GM23338 (cell line): ENCODE data around the gene ELN. TPM values are rescaled to one million over a fixed set of nuclear protein-coding genes. Genes with fewer than 3 reads are reported as not detected.

Experiments used
- ATAC-seq: fragments of 200-7000 bp; cut with Tn5 transposase; 3 replicates; pipeline ENCODE4 v1.9.1; 2020
- DNase-seq: peaks from one replicate; pipeline ENCODE4 v3.0.0-alpha.2; 2015; ENCODE audit warnings: low spot score
- H2AFZ ChIP-seq: fragments of 200-600 bp; sonication (generic); 2 replicates; pipeline ENCODE4 v1.8.0; 2016; ENCODE audit warnings: antibody characterized with exemption, mild to moderate bottlenecking, moderate library complexity
- H3F3A ChIP-seq: fragments of 200-600 bp; sonication (generic); replicated peaks from 2 replicates; pipeline ENCODE4 v1.8.0; 2017; ENCODE audit warnings: antibody characterized with exemption, mixed run types, low read depth
- H3K27ac ChIP-seq: fragments of 200-600 bp; sonication (generic); 2 replicates; pipeline ENCODE4 v1.6.1; 2016; ENCODE audit warnings: low read depth
- H3K27me3 ChIP-seq: fragments of 200-600 bp; sonication (generic); 2 replicates; pipeline ENCODE4 v1.8.0; 2016; ENCODE audit warnings: mild to moderate bottlenecking, mixed run types, moderate library complexity; ENCODE audit not compliant: insufficient read depth
- H3K36me3 ChIP-seq: fragments of 200-600 bp; sonication (generic); 2 replicates; pipeline ENCODE4 v1.8.0; 2016; ENCODE audit warnings: mild to moderate bottlenecking; ENCODE audit not compliant: insufficient read depth
- H3K4me1 ChIP-seq: fragments of 200-600 bp; sonication (generic); 2 replicates; pipeline ENCODE4 v1.8.0; 2016; ENCODE audit warnings: mild to moderate bottlenecking, moderate library complexity; ENCODE audit not compliant: insufficient read depth
- H3K4me2 ChIP-seq: fragments of 200-600 bp; sonication (generic); 2 replicates; pipeline ENCODE4 v1.7.1; 2017; ENCODE audit warnings: mixed run types
- H3K4me3 ChIP-seq: fragments of 200-600 bp; sonication (generic); 2 replicates; pipeline ENCODE4 v1.6.1; 2016; ENCODE audit warnings: mixed run types
- H3K79me2 ChIP-seq: fragments of 200-600 bp; sonication (generic); replicated peaks from 2 replicates; pipeline ENCODE4 v1.8.0; 2017; ENCODE audit warnings: mild to moderate bottlenecking; ENCODE audit not compliant: insufficient read depth
- H3K9me2 ChIP-seq: fragments of 200-600 bp; sonication (generic); 2 replicates; pipeline ENCODE4 v1.8.0; 2017; ENCODE audit not compliant: insufficient read depth
- H4K20me1 ChIP-seq: fragments of 200-600 bp; sonication (generic); replicated peaks from 2 replicates; pipeline ENCODE4 v1.8.0; 2017; ENCODE audit warnings: mild to moderate bottlenecking; ENCODE audit not compliant: insufficient read depth
- H3K27ac Mint-ChIP-seq: 2 replicates; pipeline ENCODE4 v1.8.0; 2020; ENCODE audit warnings: inconsistent platforms, mild to moderate bottlenecking, moderate library complexity, mixed read lengths
- H3K27me3 Mint-ChIP-seq: 3 replicates; pipeline ENCODE4 v1.8.0; 2022; ENCODE audit warnings: low read depth, mild to moderate bottlenecking, moderate library complexity, mixed read lengths, inconsistent platforms; ENCODE audit not compliant: insufficient read depth, poor library complexity
- H3K36me3 Mint-ChIP-seq: 3 replicates; pipeline ENCODE4 v1.8.0; 2021; ENCODE audit warnings: low read depth, mild to moderate bottlenecking, inconsistent platforms, moderate library complexity, mixed read lengths
- H3K4me1 Mint-ChIP-seq: 3 replicates; pipeline ENCODE4 v1.8.0; 2020; ENCODE audit warnings: mild to moderate bottlenecking, inconsistent platforms, mixed read lengths
- H3K4me3 Mint-ChIP-seq: 3 replicates; pipeline ENCODE4 v1.8.0; 2021; ENCODE audit warnings: moderate library complexity, mild to moderate bottlenecking, inconsistent platforms, mixed read lengths
- H3K9me3 Mint-ChIP-seq: 3 replicates; pipeline ENCODE4 v1.8.0; 2020; ENCODE audit warnings: moderate library complexity, mild to moderate bottlenecking, inconsistent platforms, mixed read lengths
- CREB1 ChIP-seq: fragments of 250-450 bp; sonication (Bioruptor Pico); IDR thresholded peaks from 2 replicates; pipeline ENCODE4 v1.5.0; 2020; ENCODE audit warnings: low read depth, mild to moderate bottlenecking, moderate library complexity
- CTCF ChIP-seq, 2 experiments: fragments of 200-600 bp in 1 of 2; sonication (generic) in 1 of 2; conservative IDR thresholded peaks; 2 replicates each; pipeline versions ENCODE4 v1.5.1 to v1.6.1; 2016 to 2017; ENCODE audit warnings: antibody characterized with exemption in 2 of 2, low read depth in 2 of 2, mild to moderate bottlenecking in 2 of 2, moderate library complexity in 1 of 2
- ETS1 ChIP-seq: IDR thresholded peaks from 2 replicates; pipeline ENCODE4 v1.6.1; 2016; ENCODE audit warnings: antibody characterized with exemption
- EZH2 ChIP-seq: fragments of 200-600 bp; sonication (generic); IDR thresholded peaks from one replicate; pipeline ENCODE4 v1.8.0; 2017; ENCODE audit warnings: antibody characterized with exemption, mild to moderate bottlenecking, low read depth; ENCODE audit not compliant: unreplicated experiment
- EZH2phosphoT487 ChIP-seq: fragments of 200-600 bp; sonication (generic); IDR thresholded peaks from one replicate; pipeline ENCODE4 v1.8.1; 2018; ENCODE audit warnings: antibody characterized with exemption; ENCODE audit not compliant: unreplicated experiment
- JUNB ChIP-seq: IDR thresholded peaks from one replicate; pipeline ENCODE4 v1.6.1; 2016; ENCODE audit warnings: antibody characterized with exemption; ENCODE audit not compliant: unreplicated experiment
- NANOG ChIP-seq: IDR thresholded peaks from 2 replicates; pipeline ENCODE4 v1.6.1; 2016; ENCODE audit warnings: antibody characterized with exemption, borderline replicate concordance
- POLR2AphosphoS5 ChIP-seq: IDR thresholded peaks from 2 replicates; pipeline ENCODE4 v1.6.1; 2016; ENCODE audit warnings: antibody characterized with exemption, low read depth
- REST ChIP-seq: IDR thresholded peaks from one replicate; pipeline ENCODE4 v1.6.1; 2018; ENCODE audit warnings: antibody characterized with exemption; ENCODE audit not compliant: unreplicated experiment
- STAT1 ChIP-seq: IDR thresholded peaks from one replicate; pipeline ENCODE4 v1.6.1; 2016; ENCODE audit warnings: antibody characterized with exemption; ENCODE audit not compliant: unreplicated experiment
- ZNF114 ChIP-seq: fragments of 250-450 bp; sonication (Bioruptor Pico); IDR thresholded peaks from 2 replicates; pipeline ENCODE4 v1.5.0; 2020; ENCODE audit warnings: mild to moderate bottlenecking, moderate library complexity
- ZNF331 ChIP-seq: fragments of 250-450 bp; sonication (Bioruptor Pico); IDR thresholded peaks from 2 replicates; pipeline ENCODE4 v1.5.0; 2020; ENCODE audit warnings: low read depth, mild to moderate bottlenecking, moderate library complexity
- ZNF462 ChIP-seq: fragments of 250-450 bp; sonication (Bioruptor Pico); IDR thresholded peaks from 2 replicates; pipeline ENCODE4 v1.5.0; 2020; ENCODE audit warnings: mild to moderate bottlenecking, moderate library complexity
- polyA plus RNA-seq: library from polyadenylated mRNA; unstranded; fragments of >200 nt; fragmentation: Nextera tagmentation; extraction: Ambion mirVana; gene quantifications from 2 replicates; pipeline ENCODE4 v1.2.1, GENCODE V29; 2016
- total RNA-seq: library from RNA; depleted of rRNA; stranded (reverse); fragments of >200 nt; shearing (Covaris generic); gene quantifications from 2 replicates; pipeline ENCODE4 v1.2.3, GENCODE V29; 2014

The ELN gene
- total and polyA plus RNA-seq, 2 experiments from 2014 or later, result 1.1 to 5.6 TPM

GRCh38 chr7:74007242-74007567, 20.8 kb upstream of the ELN start:
- H3K36me3 Mint-ChIP-seq, result no peaks in the 10 kb centered on the region
- peaks cover 8% of the 10 kb centered on the region for H3K27me3 Mint-ChIP-seq
- ATAC-seq (no peak), DNase-seq (no peak)
- no peaks in the 10 kb centered on the region for H4K20me1 ChIP-seq
- peaks cover 2% of the 10 kb centered on the region; the same call in 1 of the 3 replicates for H3K4me1 Mint-ChIP-seq
- no peaks in the 10 kb centered on the region for H3K9me3 Mint-ChIP-seq
- no peaks in the 10 kb centered on the region for H3K4me1 ChIP-seq
- H3K4me2 ChIP-seq, result no peak overlapping the region
- no peaks in the 10 kb centered on the region for H3K36me3 ChIP-seq
- no peaks in the 10 kb centered on the region for H3F3A ChIP-seq
- no peak overlapping the region for H2AFZ ChIP-seq
- no peak overlapping the region for H3K27ac Mint-ChIP-seq
- H3K9me2 ChIP-seq, result no peaks in the 10 kb centered on the region
- H3K79me2 ChIP-seq, result no peaks in the 10 kb centered on the region
- H3K4me3 Mint-ChIP-seq, result no peak overlapping the region
- no peak for TF ChIP-seq ZNF114 (CRISPR knock-in tag)
- no peak for TF ChIP-seq REST
- no peak for TF ChIP-seq EZH2phosphoT487
- TF ChIP-seq EZH2, result no peak
- no peak for TF ChIP-seq ZNF462 (CRISPR knock-in tag)
- no peak for TF ChIP-seq POLR2AphosphoS5
- no peak for TF ChIP-seq CTCF (conservative IDR thresholded peaks at IDR 0.05; ENCODE audit: low read depth in 2 of 2)
- TF ChIP-seq NANOG, result no peak
- no peak for TF ChIP-seq ETS1
- TF ChIP-seq JUNB, result no peak
- no peak for TF ChIP-seq CREB1 (CRISPR knock-in tag)
- no peak for TF ChIP-seq ZNF331 (CRISPR knock-in tag)
- TF ChIP-seq STAT1, result no peak
- H3K27ac ChIP-seq, result no peak overlapping the region
- no peaks in the 10 kb centered on the region for H3K27me3 ChIP-seq
- no peak overlapping the region for H3K4me3 ChIP-seq
